CD4-positive, alpha-beta T cell treated with Interleukin-15 for 1 hour (primary cell): ENCODE measurements around the gene SLC2A8.

Source experiments
- DNase-seq: peaks from one replicate; pipeline ENCODE4 v3.0.0-alpha.2; 2020

SLC2A8 gene

GRCh38 chr9:127444283-127444920 is 47.4 kb downstream of the SLC2A8 start:
- DNase-seq = no peak

GRCh38 chr9:127444921-127445850 is 48.2 kb downstream of the SLC2A8 start:
- DNase-seq = no peak

GRCh38 chr9:127445851-127446712 is 49.1 kb downstream of the SLC2A8 start:
- no peak for DNase-seq

GRCh38 chr9:127446713-127447415 is 49.9 kb downstream of the SLC2A8 start:
- no peak for DNase-seq

- no peak for DNase-seq
Observed at GRCh38 chr9:127447416-127448111, 50.6 kb downstream of the SLC2A8 start.

GRCh38 chr9:127448112-127448805 is 51.3 kb downstream of the SLC2A8 start:
- DNase-seq = no peak

GRCh38 chr9:127449332-127449966 is 52.5 kb downstream of the SLC2A8 start:
- DNase-seq = no peak

GRCh38 chr9:127450243-127450760 is 53.3 kb downstream of the SLC2A8 start:
- DNase-seq = no peak

- peak; percentile 95 for DNase-seq
Observed at GRCh38 chr9:127450830-127451607, 54.0 kb downstream of the SLC2A8 start, which contains the start of the genes LRSAM1 and RPL12. Gene LRSAM1 (plus strand): TSS chr9:127451510. CDS start chr9:127454528, 3,018 bp downstream. Gene RPL12 (minus strand): TSS chr9:127451406. CDS start chr9:127451317, 89 bp downstream.

- DNase-seq = no peak
Observed at GRCh38 chr9:127451608-127451857, 54.6 kb downstream of the SLC2A8 start.

GRCh38 chr9:127451858-127452656 is 55.1 kb downstream of the SLC2A8 start:
- peak; percentile 44 for DNase-seq

- DNase-seq = no peak
Observed at GRCh38 chr9:127452691-127453090, 55.7 kb downstream of the SLC2A8 start.

GRCh38 chr9:127455324-127455992 is 58.5 kb downstream of the SLC2A8 start:
- peak; percentile 26 for DNase-seq

GRCh38 chr9:127457191-127457878 is 60.4 kb downstream of the SLC2A8 start:
- no peak for DNase-seq
